ENCODE measurements around the gene SLC19A3.
"Not testable (repeated sequence)": the region's sequence is repeated elsewhere in the genome, so short reads cannot be mapped to it uniquely, and the experiment has no call there.

The SLC19A3 gene

DNA sequence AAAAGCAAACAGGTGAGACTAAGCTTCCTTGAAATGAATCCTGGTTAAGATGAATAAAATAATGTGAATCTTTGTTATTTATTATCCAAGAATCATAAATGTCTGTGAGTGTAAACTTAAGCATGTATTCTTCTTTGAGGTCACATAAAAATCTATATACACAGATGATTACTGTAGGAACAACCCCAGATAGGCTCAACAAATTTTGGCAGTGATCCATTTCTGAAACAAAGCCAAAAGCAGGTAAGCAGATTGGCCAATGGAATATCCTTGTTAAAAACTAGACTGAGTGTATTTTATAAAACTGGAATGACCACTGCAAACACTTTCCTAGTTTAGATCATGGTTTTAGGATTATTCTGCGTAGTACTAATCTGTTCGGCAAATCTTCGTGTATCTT lies 39.9 kb downstream of the SLC19A3 start:
- Histone ChIP-seq H3K4me3 (ENCODE audit: low read length) (no peak overlapping the region), H3K9me3 (ENCODE audit: control insufficient read depth, insufficient read depth, low read length) (no peaks in the 10 kb centered on the region), H3K9me2 (replicated peaks; ENCODE audit: control insufficient read depth, low read length) (no peaks in the 10 kb centered on the region), H3K36me3 (ENCODE audit: control insufficient read depth, low read length) (no peaks in the 10 kb centered on the region), H3K27me3 (ENCODE audit: control insufficient read depth, low read length) (no peaks in the 10 kb centered on the region), H3K27ac (ENCODE audit: low read depth, low read length) (no peak overlapping the region), H3K4me1 (ENCODE audit: control insufficient read depth, low read length) (no peaks in the 10 kb centered on the region), H3F3A (ENCODE audit: control insufficient read depth, insufficient read depth) (no peaks in the 10 kb centered on the region), H3K4me2 (ENCODE audit: low read length) (no peak overlapping the region), H3K79me2 (ENCODE audit: control insufficient read depth, low read length) (no peaks in the 10 kb centered on the region), H4K20me1 (ENCODE audit: control insufficient read depth, insufficient read depth, low read depth, low read length) (no peaks in the 10 kb centered on the region)
- TF ChIP-seq, protein P1, sequence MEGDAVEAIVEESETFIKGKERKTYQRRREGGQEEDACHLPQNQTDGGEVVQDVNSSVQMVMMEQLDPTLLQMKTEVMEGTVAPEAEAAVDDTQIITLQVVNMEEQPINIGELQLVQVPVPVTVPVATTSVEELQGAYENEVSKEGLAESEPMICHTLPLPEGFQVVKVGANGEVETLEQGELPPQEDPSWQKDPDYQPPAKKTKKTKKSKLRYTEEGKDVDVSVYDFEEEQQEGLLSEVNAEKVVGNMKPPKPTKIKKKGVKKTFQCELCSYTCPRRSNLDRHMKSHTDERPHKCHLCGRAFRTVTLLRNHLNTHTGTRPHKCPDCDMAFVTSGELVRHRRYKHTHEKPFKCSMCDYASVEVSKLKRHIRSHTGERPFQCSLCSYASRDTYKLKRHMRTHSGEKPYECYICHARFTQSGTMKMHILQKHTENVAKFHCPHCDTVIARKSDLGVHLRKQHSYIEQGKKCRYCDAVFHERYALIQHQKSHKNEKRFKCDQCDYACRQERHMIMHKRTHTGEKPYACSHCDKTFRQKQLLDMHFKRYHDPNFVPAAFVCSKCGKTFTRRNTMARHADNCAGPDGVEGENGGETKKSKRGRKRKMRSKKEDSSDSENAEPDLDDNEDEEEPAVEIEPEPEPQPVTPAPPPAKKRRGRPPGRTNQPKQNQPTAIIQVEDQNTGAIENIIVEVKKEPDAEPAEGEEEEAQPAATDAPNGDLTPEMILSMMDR (IDR thresholded peaks at IDR 0.05; ENCODE audit: low read depth, low read length, poor library complexity, severe bottlenecking), result no peak
- no peak for TF ChIP-seq EZH2phosphoT487 (IDR thresholded peaks at IDR 0.05; ENCODE audit: borderline replicate concordance, low read length)

DNA sequence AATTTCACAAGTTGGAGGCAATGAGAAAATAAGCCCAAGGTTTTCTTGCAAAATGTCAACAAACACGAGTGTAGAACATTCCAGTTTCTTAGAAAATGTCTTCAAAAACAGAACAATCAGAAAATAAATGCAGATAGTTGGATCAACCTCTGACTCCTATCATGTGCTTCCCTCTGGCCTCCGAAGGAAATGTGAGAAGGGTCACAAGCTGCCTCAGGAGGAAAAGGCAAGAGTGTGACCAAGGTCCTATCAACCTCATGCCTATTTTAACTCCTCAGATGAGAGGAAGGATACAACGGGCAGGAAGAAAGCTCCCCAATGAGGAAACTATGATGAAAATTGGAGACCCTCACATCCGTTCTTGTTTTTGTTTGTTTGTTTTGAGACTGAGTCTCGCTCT lies 43.3 kb downstream of the SLC19A3 start:
- Histone ChIP-seq H4K20me1 (ENCODE audit: control insufficient read depth, insufficient read depth, low read depth, low read length) (no peaks in the 10 kb centered on the region), H3K27me3 (ENCODE audit: control insufficient read depth, low read length) (no peaks in the 10 kb centered on the region; the same call in 1 of the 2 replicates), H3K79me2 (ENCODE audit: control insufficient read depth, low read length) (no peaks in the 10 kb centered on the region), H3K27ac (ENCODE audit: low read depth, low read length) (no peak overlapping the region), H3K4me2 (ENCODE audit: low read length) (no peak overlapping the region), H3K4me1 (ENCODE audit: control insufficient read depth, low read length) (no peaks in the 10 kb centered on the region), H3K9me2 (replicated peaks; ENCODE audit: control insufficient read depth, low read length) (no peaks in the 10 kb centered on the region), H3K4me3 (ENCODE audit: low read length) (no peak overlapping the region), H3F3A (ENCODE audit: control insufficient read depth, insufficient read depth) (no peaks in the 10 kb centered on the region), H3K36me3 (ENCODE audit: control insufficient read depth, low read length) (no peaks in the 10 kb centered on the region), H3K9me3 (ENCODE audit: control insufficient read depth, insufficient read depth, low read length) (no peaks in the 10 kb centered on the region)
- no peak for TF ChIP-seq EZH2phosphoT487 (IDR thresholded peaks at IDR 0.05; ENCODE audit: borderline replicate concordance, low read length)
- TF ChIP-seq, protein P1 (IDR thresholded peaks at IDR 0.05; ENCODE audit: low read depth, low read length, poor library complexity, severe bottlenecking), result no peak

DNA sequence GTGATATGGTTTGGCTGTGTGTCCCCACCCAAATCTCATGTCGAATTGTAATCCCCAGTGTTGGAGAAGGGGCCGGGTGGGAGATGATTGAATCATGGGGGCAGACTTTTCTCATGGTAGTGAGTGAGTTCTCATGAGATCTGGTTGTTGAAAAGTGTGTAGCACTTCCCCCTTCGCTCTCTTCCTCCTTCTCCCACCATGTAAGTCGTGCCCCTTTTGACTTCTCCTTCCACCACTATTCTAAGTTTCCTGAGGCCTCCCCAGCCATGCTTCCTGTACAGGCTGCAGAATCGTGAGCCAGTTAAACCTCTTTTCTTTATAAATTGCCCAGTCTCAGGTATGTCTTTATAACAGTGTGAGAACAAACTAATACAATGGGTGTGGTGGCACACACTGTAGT lies 44.2 kb downstream of the SLC19A3 start:
- not testable (repeated sequence) for H3K9me3 ChIP-seq (ENCODE audit: control insufficient read depth, insufficient read depth, low read length); H3K4me1 ChIP-seq (ENCODE audit: control insufficient read depth, low read length); H3K4me3 ChIP-seq (ENCODE audit: low read length); H3K27ac ChIP-seq (ENCODE audit: low read depth, low read length); H3F3A ChIP-seq (ENCODE audit: control insufficient read depth, insufficient read depth); H3K4me2 ChIP-seq (ENCODE audit: low read length); H3K79me2 ChIP-seq (ENCODE audit: control insufficient read depth, low read length); H3K36me3 ChIP-seq (ENCODE audit: control insufficient read depth, low read length); H3K27me3 ChIP-seq (ENCODE audit: control insufficient read depth, low read length); H3K9me2 ChIP-seq (replicated peaks; ENCODE audit: control insufficient read depth, low read length); H4K20me1 ChIP-seq (ENCODE audit: control insufficient read depth, insufficient read depth, low read depth, low read length)

DNA sequence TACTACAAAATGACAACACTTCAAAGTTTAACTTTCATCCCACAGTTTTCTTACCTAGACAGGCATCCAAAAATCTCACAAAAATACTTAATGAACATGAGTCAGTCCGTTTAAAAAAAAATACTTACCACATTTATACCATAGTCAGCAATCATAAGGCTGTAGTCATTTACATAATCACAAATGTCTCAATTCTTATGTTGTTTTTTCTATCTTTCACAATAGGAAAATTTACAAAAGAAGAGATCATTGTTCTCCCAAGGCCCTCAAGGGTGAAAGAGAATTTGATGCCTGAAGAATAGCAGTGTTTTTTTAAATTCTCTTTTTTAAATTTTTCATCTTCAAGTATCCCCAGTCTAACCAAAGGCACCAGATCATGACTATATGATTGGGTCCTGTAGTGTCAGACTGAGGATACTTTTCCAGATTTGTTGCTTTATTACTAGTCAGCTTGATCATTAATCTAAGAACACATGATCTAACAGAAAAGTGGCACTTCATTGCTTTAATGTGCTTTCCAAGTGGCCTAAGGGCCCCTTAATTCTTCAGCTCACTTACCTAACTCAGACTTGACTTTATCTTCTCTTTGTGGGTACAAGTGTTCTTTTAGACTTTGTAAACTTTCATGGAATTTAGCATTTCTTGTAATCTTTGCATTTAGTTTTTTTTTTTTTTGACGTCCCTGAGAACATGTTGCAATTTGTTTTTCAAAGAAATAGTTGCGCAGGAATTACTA lies 46.5 kb downstream of the SLC19A3 start:
- no peaks in the 10 kb centered on the region for H3K36me3 ChIP-seq (ENCODE audit: control insufficient read depth, low read length)
- H3K4me2 ChIP-seq (ENCODE audit: low read length), result no peak overlapping the region
- no peaks in the 10 kb centered on the region for H3K4me1 ChIP-seq (ENCODE audit: control insufficient read depth, low read length)
- no peak overlapping the region for H3K4me3 ChIP-seq (ENCODE audit: low read length)
- no peaks in the 10 kb centered on the region for H3F3A ChIP-seq (ENCODE audit: control insufficient read depth, insufficient read depth)
- H3K9me2 ChIP-seq (replicated peaks; ENCODE audit: control insufficient read depth, low read length), result no peaks in the 10 kb centered on the region
- no peaks in the 10 kb centered on the region for H4K20me1 ChIP-seq (ENCODE audit: control insufficient read depth, insufficient read depth, low read depth, low read length)
- TF ChIP-seq, protein P1 (IDR thresholded peaks at IDR 0.05; ENCODE audit: low read depth, low read length, poor library complexity, severe bottlenecking), result no peak
- TF ChIP-seq EZH2phosphoT487 (IDR thresholded peaks at IDR 0.05; ENCODE audit: borderline replicate concordance, low read length), result no peak
- no peak overlapping the region for H3K27ac ChIP-seq (ENCODE audit: low read depth, low read length)
- H3K27me3 ChIP-seq (ENCODE audit: control insufficient read depth, low read length), result no peaks in the 10 kb centered on the region; the same call in 1 of the 2 replicates
- no peaks in the 10 kb centered on the region for H3K79me2 ChIP-seq (ENCODE audit: control insufficient read depth, low read length)
- H3K9me3 ChIP-seq (ENCODE audit: control insufficient read depth, insufficient read depth, low read length), result no peaks in the 10 kb centered on the region

DNA sequence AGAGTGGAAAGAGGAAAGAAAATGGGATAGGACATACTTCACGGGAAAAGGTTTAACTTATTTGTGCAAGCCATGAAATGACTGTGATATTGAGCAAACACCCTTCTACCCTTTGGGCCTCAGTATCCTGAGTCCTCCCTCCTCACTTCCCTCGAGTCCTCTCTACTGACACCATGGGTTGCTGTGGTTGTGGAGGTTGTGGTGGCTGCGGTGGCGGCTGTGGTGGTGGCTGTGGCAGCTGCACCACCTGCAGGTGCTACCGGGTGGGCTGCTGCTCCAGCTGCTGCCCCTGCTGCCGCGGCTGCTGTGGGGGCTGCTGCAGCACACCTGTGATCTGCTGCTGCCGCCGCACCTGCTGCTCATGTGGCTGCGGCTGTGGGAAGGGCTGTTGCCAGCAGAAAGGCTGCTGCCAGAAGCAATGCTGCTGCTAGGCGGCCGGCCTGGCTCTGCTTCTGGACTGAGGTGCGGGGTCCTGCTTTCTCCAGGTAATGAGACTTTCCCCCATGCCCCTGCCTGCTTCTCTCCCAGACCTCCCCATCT lies 51.1 kb downstream of the SLC19A3 start, which contains the start of gene SCYGR5:
SCYGR5 (plus strand) TSS at position 174 of the 540 bp plus-strand sequence; CDS start at position 174, 0 bp downstream.
- not testable (repeated sequence) for H3K9me2 ChIP-seq (replicated peaks; ENCODE audit: control insufficient read depth, low read length); H3K4me3 ChIP-seq (ENCODE audit: low read length); H3F3A ChIP-seq (ENCODE audit: control insufficient read depth, insufficient read depth); H3K27me3 ChIP-seq (ENCODE audit: control insufficient read depth, low read length); H3K4me2 ChIP-seq (ENCODE audit: low read length); H3K9me3 ChIP-seq (ENCODE audit: control insufficient read depth, insufficient read depth, low read length); H3K36me3 ChIP-seq (ENCODE audit: control insufficient read depth, low read length); H3K79me2 ChIP-seq (ENCODE audit: control insufficient read depth, low read length); H3K4me1 ChIP-seq (ENCODE audit: control insufficient read depth, low read length); H4K20me1 ChIP-seq (ENCODE audit: control insufficient read depth, insufficient read depth, low read depth, low read length); H3K27ac ChIP-seq (ENCODE audit: low read depth, low read length)

Measured in DOHH2 (cell line).